K562 (cell line): Measurements from ENCODE around the gene RSAD1. TPM values are rescaled to one million over a fixed set of nuclear protein-coding genes. Genes with fewer than 3 reads are reported as not detected.

Source experiments
- ATAC-seq: fragments of 200-7000 bp; cut with Tn5 transposase; 3 replicates; pipeline ENCODE4 v1.9.1; 2020; ENCODE audit warnings: moderate library complexity
- BruUV-seq: library from RNA; stranded (reverse); fragments of 400-500 nt; replicated peaks from 2 replicates; lab custom pipeline; 2021; lab: Mats Ljungman, UMichigan
- CTCF ChIA-PET: fragments of 300-600 bp; formaldehyde crosslinking; extraction: SDS; loops from one replicate; lab custom pipeline; 2021; ENCODE audit warnings: low intra/inter-chr PET ratio; lab: Yijun Ruan, JAX
- POLR2A ChIA-PET: fragments of 300-600, 350-650 bp; sonication (Branson Sonifier 250); formaldehyde crosslinking; extraction: SDS; loops from one replicate; lab custom pipeline; 2021; ENCODE audit warnings: antibody characterized with exemption, inconsistent platforms; lab: Yijun Ruan, JAX
- DNase-seq, 4 experiments: peaks; one replicate each; pipeline versions ENCODE4 v3.0.0 to v3.0.0-alpha.2; 2011 to 2018; ENCODE audit warnings: low spot score in 3 of 4, mixed read lengths in 3 of 4; ENCODE audit errors: extremely low read depth in 1 of 4
- FAIRE-seq: peaks from 2 replicates; lab custom pipeline; 2011; peaks lifted over from hg19 to GRCh38; lab: Jason Lieb, UNC
- H2AFZ ChIP-seq: 2 replicates; pipeline ENCODE4 v1.6.0; 2011; ENCODE audit warnings: low read depth, low read length, control low read depth, inconsistent platforms
- H3K27ac ChIP-seq: fragments of 200-600 bp; 3 replicates; pipeline ENCODE4 v1.8.0; 2011; ENCODE audit warnings: low read depth, mild to moderate bottlenecking, control low read depth, inconsistent platforms, low read length, moderate library complexity, mixed read lengths; ENCODE audit errors: extremely low read depth
- H3K27me3 ChIP-seq, 2 experiments: fragments of 300-600 bp in 1 of 2; 2 replicates in 1 of 2; 3 replicates in 1 of 2; pipeline versions ENCODE4 v1.6.0 to v1.8.0; 2011; ENCODE audit warnings: inconsistent platforms in 2 of 2, low read length in 2 of 2, mild to moderate bottlenecking in 1 of 2, mixed read lengths in 1 of 2, moderate library complexity in 1 of 2; ENCODE audit not compliant: control insufficient read depth in 2 of 2, insufficient read depth in 2 of 2
- H3K36me3 ChIP-seq: fragments of 300-600 bp; 3 replicates; pipeline ENCODE4 v1.8.0; 2011; ENCODE audit warnings: mild to moderate bottlenecking, low read length, inconsistent platforms; ENCODE audit not compliant: control insufficient read depth, insufficient read depth
- H3K4me1 ChIP-seq, 2 experiments: fragments of 200-600 bp in 1 of 2; replicated peaks in 1 of 2; 2 replicates in 1 of 2; 3 replicates in 1 of 2; pipeline versions ENCODE4 v1.5.1 to v1.8.0; 2011; ENCODE audit warnings: inconsistent platforms in 2 of 2, low read length in 2 of 2, mild to moderate bottlenecking in 1 of 2, mixed read lengths in 1 of 2, moderate library complexity in 1 of 2; ENCODE audit not compliant: control insufficient read depth in 2 of 2, insufficient read depth in 2 of 2
- H3K4me2 ChIP-seq: 2 replicates; pipeline ENCODE4 v1.6.1; 2011; ENCODE audit warnings: low read length, control low read depth, inconsistent platforms, mixed read lengths; ENCODE audit not compliant: insufficient read depth
- H3K4me3 ChIP-seq: fragments of 200-600 bp; sonication (generic), shearing (Covaris generic); 2 replicates; pipeline ENCODE4 v1.5.1; 2016; ENCODE audit warnings: control low read depth, inconsistent platforms
- H3K79me2 ChIP-seq: fragments of 200-600 bp; 3 replicates; pipeline ENCODE4 v1.8.0; 2011; ENCODE audit warnings: low read length, inconsistent platforms; ENCODE audit not compliant: control insufficient read depth, insufficient read depth
- H3K9ac ChIP-seq, 2 experiments: 2 replicates each; pipeline versions ENCODE4 v1.6.0 to v1.6.1; 2011; ENCODE audit warnings: low read depth in 2 of 2, low read length in 2 of 2, control low read depth in 1 of 2, inconsistent platforms in 1 of 2, mild to moderate bottlenecking in 1 of 2, mixed read lengths in 1 of 2; ENCODE audit not compliant: insufficient read depth in 1 of 2
- H3K9me1 ChIP-seq: one replicate; pipeline ENCODE4 v1.6.0; 2011; ENCODE audit warnings: inconsistent platforms, mild to moderate bottlenecking, low read length, moderate library complexity; ENCODE audit not compliant: control insufficient read depth, insufficient read depth
- H3K9me3 ChIP-seq: replicated peaks from 2 replicates; pipeline ENCODE4 v1.5.1; 2011; ENCODE audit warnings: low read depth, low read length, inconsistent platforms; ENCODE audit not compliant: control insufficient read depth, insufficient read depth
- H4K20me1 ChIP-seq: replicated peaks from 2 replicates; pipeline ENCODE4 v1.6.1; 2011; ENCODE audit warnings: low read length, inconsistent platforms, mixed read lengths; ENCODE audit not compliant: control insufficient read depth, insufficient read depth
- ATF7 ChIP-seq: fragments of 450-650 bp; IDR thresholded peaks from 2 replicates; pipeline ENCODE4 v1.7.1; 2014; ENCODE audit warnings: mild to moderate bottlenecking, moderate library complexity
- CAMTA2 ChIP-seq: fragments of 250-450 bp; sonication (Bioruptor Pico); conservative IDR thresholded peaks from 2 replicates; pipeline ENCODE4 v1.5.1; 2022
- DEAF1 ChIP-seq: fragments of 450-650 bp; formaldehyde crosslinking; IDR thresholded peaks from 2 replicates; pipeline ENCODE4 v1.4.0; 2020; ENCODE audit warnings: mild to moderate bottlenecking, moderate library complexity
- KDM2B ChIP-seq: fragments of 250-450 bp; sonication (Bioruptor Pico); IDR thresholded peaks from 2 replicates; pipeline ENCODE4 v1.8.0; 2021; ENCODE audit warnings: mild to moderate bottlenecking, moderate library complexity
- LEF1 ChIP-seq: fragments of 450-650 bp; IDR thresholded peaks from 2 replicates; pipeline ENCODE4 v1.6.1; 2016; ENCODE audit warnings: mild to moderate bottlenecking
- MAFK ChIP-seq: IDR thresholded peaks from 2 replicates; pipeline ENCODE4 v1.6.1; 2011; ENCODE audit warnings: low read length, improper control_type of control experiment
- MEF2A ChIP-seq: IDR thresholded peaks from 2 replicates; pipeline ENCODE4 v1.6.1; 2011; ENCODE audit warnings: low read depth, mild to moderate bottlenecking, low read length, moderate library complexity; ENCODE audit not compliant: control insufficient read depth
- NBN ChIP-seq: fragments of 450-650 bp; IDR thresholded peaks from 2 replicates; pipeline ENCODE4 v1.6.1; 2016; ENCODE audit warnings: low read depth, mild to moderate bottlenecking
- NCOR1 ChIP-seq: fragments of 450-650 bp; IDR thresholded peaks from 2 replicates; pipeline ENCODE4 v1.6.1; 2016; ENCODE audit warnings: mild to moderate bottlenecking, moderate library complexity
- NFIX ChIP-seq: fragments of 250-450 bp; sonication (Bioruptor Pico); IDR thresholded peaks from 2 replicates; pipeline ENCODE4 v1.4.0; 2020; ENCODE audit warnings: low read depth, mild to moderate bottlenecking, moderate library complexity
- PHF8 ChIP-seq: fragments of 200-600 bp; sonication (generic); IDR thresholded peaks from 2 replicates; pipeline ENCODE4 v1.6.1; 2012; ENCODE audit warnings: mixed run types, mild to moderate bottlenecking, inconsistent platforms, low read length, moderate library complexity, borderline replicate concordance
- STAT5B ChIP-seq: fragments of 250-450 bp; sonication (Bioruptor Pico); IDR thresholded peaks from 2 replicates; pipeline ENCODE4 v1.8.0; 2021; ENCODE audit warnings: mild to moderate bottlenecking, inconsistent platforms
- ZKSCAN1 ChIP-seq: fragments of 150-350 bp; IDR thresholded peaks from 2 replicates; pipeline ENCODE4 v1.6.1; 2016; ENCODE audit warnings: low read depth, low read length
- ZNF184 ChIP-seq: sonication (generic); formaldehyde crosslinking; IDR thresholded peaks from 2 replicates; pipeline ENCODE4 v1.5.0; 2020; ENCODE audit warnings: missing genetic modification reagents
- ZNF212 ChIP-seq: fragments of 450-650 bp; formaldehyde crosslinking; IDR thresholded peaks from 2 replicates; pipeline ENCODE4 v1.4.0; 2020; ENCODE audit warnings: mild to moderate bottlenecking
- ZNF431 ChIP-seq: sonication (generic); formaldehyde crosslinking; IDR thresholded peaks from 2 replicates; pipeline ENCODE4 v1.8.0; 2022; ENCODE audit warnings: mild to moderate bottlenecking, missing genetic modification reagents
- WGBS: fragments of 100-300 bp; shearing (Covaris generic); methylation state at CpG from one replicate; pipeline ENCODE4 v1.1.6; 2016; ENCODE audit warnings: low coverage, mixed read lengths; ENCODE audit not compliant: insufficient coverage; ENCODE audit errors: missing lambda C conversion rate; 5-methylcytosine and 5-hydroxymethylcytosine counted together
- in situ Hi-C: fragments of 300-500 bp; cut with MboI; formaldehyde crosslinking; loops from 4 replicates; pipeline ENCODE4 v1.15.0; 2018; ENCODE audit warnings: inconsistent platforms, mixed read lengths
- intact Hi-C: fragments of 100-400 bp; cut with micrococcal nuclease; formaldehyde crosslinking; loops from 2 replicates; pipeline ENCODE4 v1.14.2; 2022
- polyA plus RNA-seq, 8 experiments: library from polyadenylated mRNA; depleted of rRNA in 4 of 8; stranded (reverse) in 5 of 8; unstranded in 3 of 8; fragments of >200 nt; fragmentation: Nextera tagmentation in 2 of 8; fragmentation: Illumina TruSeq in 1 of 8; extraction: Ambion mirVana in 2 of 8; extraction: Trizol in 1 of 8; gene quantifications; 2 replicates each; pipeline versions ENCODE4 v1.2.1 to v1.2.3, GENCODE V29; 2011 to 2014; ENCODE audit warnings: inconsistent platforms in 1 of 8, missing spikeins in 1 of 8
- total RNA-seq, 7 experiments: library from RNA; depleted of rRNA in 6 of 7; stranded (reverse); fragments of >200 nt in 6 of 7; fragmentation: Illumina TruSeq in 2 of 7; extraction: Trizol in 2 of 7; gene quantifications; 2 replicates each; pipeline versions ENCODE4 v1.2.1 to v1.2.3, GENCODE V29; 2011 to 2021; ENCODE audit warnings: low replicate concordance in 1 of 7

Gene RSAD1
- total and polyA plus RNA-seq, 9 of the 15 experiments (the other 6 are each of a cell fraction or from before 2014, with no cell fraction given) = 4.5 to 42.5 (median 26.8) TPM

- peaks cover 0 to 4% of the 10 kb centered on the region in 2 experiments; a peak in 1 of 5 replicates for H3K4me1 ChIP-seq
- H4K20me1 ChIP-seq = no peaks in the 10 kb centered on the region
- H3K4me2 ChIP-seq = no peak overlapping the region
- H3K27me3 ChIP-seq = peaks cover 6 to 56% of the 10 kb centered on the region in 2 experiments; a peak in 2 of 5 replicates
- no peaks in the 10 kb centered on the region for H3K9me1 ChIP-seq
- no peak overlapping the region; a peak in 1 of 4 replicates for H3K9ac ChIP-seq
- BruUV-seq = no TSS peak
- in situ Hi-C loops (no loop called here), intact Hi-C loops (no loop called here)
- H3K9me3 ChIP-seq = no peaks in the 10 kb centered on the region
- FAIRE-seq = no peak
- ChIA-PET POLR2A (interaction anchor here (1.9 kb wide), 1 partner anchor 40 kb away, joined by 3 read pairs; no protein-coding TSS in a partner anchor), CTCF (no interaction called here)
- no peaks in the 10 kb centered on the region for H3K79me2 ChIP-seq
- no peak overlapping the region for H2AFZ ChIP-seq
- WGBS = 9% methylated on average over 10 of the region's 10 CpGs
- H3K27ac ChIP-seq = no peak overlapping the region
- DNase-seq = no peak
- no peak overlapping the region for H3K4me3 ChIP-seq
- H3K36me3 ChIP-seq = no peaks in the 10 kb centered on the region
- TF ChIP-seq CAMTA2 = no peak
- TF ChIP-seq ZNF431 (CRISPR knock-in tag) = no peak
- TF ChIP-seq, all 486 proteins: peak for 0
- no peak for ATAC-seq
Measured at GRCh38 chr17:50522766-50523165, 44.1 kb downstream of the RSAD1 start.

- Histone ChIP-seq H3K79me2 (no peaks in the 10 kb centered on the region), H2AFZ (no peak overlapping the region), H3K9me3 (no peaks in the 10 kb centered on the region), H3K27me3 (peaks cover 8 to 52% of the 10 kb centered on the region in 2 experiments; a peak in 3 of 5 replicates), H3K4me1 (peaks cover 0 to 4% of the 10 kb centered on the region in 2 experiments; a peak in 1 of 5 replicates), H3K36me3 (no peaks in the 10 kb centered on the region), H3K9me1 (no peaks in the 10 kb centered on the region), H3K27ac (no peak overlapping the region), H3K4me2 (no peak overlapping the region), H4K20me1 (no peaks in the 10 kb centered on the region), H3K4me3 (no peak overlapping the region), H3K9ac (no peak overlapping the region)
- 17% methylated on average over 2 of the region's 2 CpGs for WGBS
- intact Hi-C loops (no loop called here), in situ Hi-C loops (no loop called here)
- ATAC-seq (no peak), DNase-seq (no peak), FAIRE-seq (no peak)
- ChIA-PET CTCF (no interaction called here), POLR2A (no interaction called here)
- BruUV-seq = no TSS peak
- TF ChIP-seq STAT5B (CRISPR knock-in tag) (no peak), KDM2B (CRISPR knock-in tag) (no peak), NBN (no peak), NFIX (CRISPR knock-in tag) (no peak), ZKSCAN1 (no peak), LEF1 (no peak), MEF2A (no peak), DEAF1 (CRISPR knock-in tag) (no peak), ZNF212 (CRISPR knock-in tag) (no peak), PHF8 (no peak), ATF7 (no peak), NCOR1 (no peak), MAFK (no peak), ZNF184 (CRISPR knock-in tag) (no peak)
Measured at GRCh38 chr17:50523208-50523607, 44.5 kb downstream of the RSAD1 start.
